Endothelial cell (in vitro differentiated cells): Measurements from ENCODE around the gene CREB3L1. TPM values are rescaled to one million over a fixed set of nuclear protein-coding genes. Genes with fewer than 3 reads are reported as not detected.
A peak's percentile ranks its signal among the peaks of the same experiment; 100 is the strongest.

ENCODE experiments used
- DNase-seq: peaks from one replicate; pipeline ENCODE4 v3.0.0; 2021; ENCODE audit warnings: low spot score
- H3K27ac Mint-ChIP-seq: one replicate; pipeline ENCODE4 v1.8.0; 2021; ENCODE audit warnings: mixed read lengths, inconsistent platforms; ENCODE audit not compliant: unreplicated experiment
- H3K27me3 Mint-ChIP-seq: one replicate; pipeline ENCODE4 v1.8.0; 2021; ENCODE audit warnings: mild to moderate bottlenecking, moderate library complexity, mixed read lengths, inconsistent platforms; ENCODE audit not compliant: unreplicated experiment
- H3K36me3 Mint-ChIP-seq: one replicate; pipeline ENCODE4 v1.8.0; 2021; ENCODE audit warnings: mild to moderate bottlenecking, low read depth, mixed read lengths, inconsistent platforms; ENCODE audit not compliant: unreplicated experiment
- H3K4me1 Mint-ChIP-seq: one replicate; pipeline ENCODE4 v1.8.0; 2021; ENCODE audit warnings: mild to moderate bottlenecking, mixed read lengths, inconsistent platforms; ENCODE audit not compliant: unreplicated experiment
- H3K4me3 Mint-ChIP-seq: one replicate; pipeline ENCODE4 v1.8.0; 2021; ENCODE audit warnings: mild to moderate bottlenecking, mixed read lengths, inconsistent platforms; ENCODE audit not compliant: unreplicated experiment
- H3K9me3 Mint-ChIP-seq: one replicate; pipeline ENCODE4 v1.8.0; 2021; ENCODE audit warnings: mixed read lengths, inconsistent platforms; ENCODE audit not compliant: unreplicated experiment
- total RNA-seq: library from RNA; stranded (reverse); fragmentation: NEBNext Ultra II Directional; extraction: Animal tissue kit (Norgen Biotek cat#: 25700); gene quantifications from one replicate; pipeline ENCODE4 v1.2.1, GENCODE V29; 2021; ENCODE audit not compliant: unreplicated experiment
- TF ChIP-seq, protein P1 (sequence below): fragments of 200-600 bp; sonication (generic); IDR thresholded peaks from one replicate; pipeline ENCODE4 v1.5.0; 2021; ENCODE audit warnings: antibody characterized with exemption; ENCODE audit not compliant: unreplicated experiment

Gene CREB3L1
- total RNA-seq, 1 donor from 2014 or later, result 21.6 TPM

DNA sequence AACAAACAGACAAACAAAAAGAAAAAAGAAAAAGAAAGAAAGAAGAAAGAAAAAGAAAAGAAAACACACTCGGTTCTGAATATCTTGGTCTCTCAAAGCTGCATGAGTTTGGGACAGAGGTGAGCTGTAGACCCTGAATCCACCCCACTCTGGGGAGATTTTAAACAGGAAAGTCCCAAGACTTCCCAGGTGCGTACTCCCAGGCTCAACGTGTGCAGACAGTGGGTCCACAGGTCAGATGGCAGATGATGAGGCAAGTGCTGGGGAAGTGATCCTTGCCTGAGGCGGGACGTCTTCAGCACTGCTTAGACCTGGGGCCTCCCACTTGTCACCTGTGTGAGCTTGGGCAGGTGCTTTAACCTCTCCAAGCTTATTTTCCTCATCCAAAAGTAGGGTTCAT is 9.3 kb downstream of the CREB3L1 start:
- Mint-ChIP-seq H3K9me3 (no peaks in the 10 kb centered on the region), H3K36me3 (peaks cover 7% of the 10 kb centered on the region), H3K4me3 (no peak overlapping the region), H3K27me3 (peaks cover 2% of the 10 kb centered on the region), H3K4me1 (peaks cover 6% of the 10 kb centered on the region), H3K27ac (no peak overlapping the region)
- DNase-seq, result no peak
- TF ChIP-seq, protein P1, sequence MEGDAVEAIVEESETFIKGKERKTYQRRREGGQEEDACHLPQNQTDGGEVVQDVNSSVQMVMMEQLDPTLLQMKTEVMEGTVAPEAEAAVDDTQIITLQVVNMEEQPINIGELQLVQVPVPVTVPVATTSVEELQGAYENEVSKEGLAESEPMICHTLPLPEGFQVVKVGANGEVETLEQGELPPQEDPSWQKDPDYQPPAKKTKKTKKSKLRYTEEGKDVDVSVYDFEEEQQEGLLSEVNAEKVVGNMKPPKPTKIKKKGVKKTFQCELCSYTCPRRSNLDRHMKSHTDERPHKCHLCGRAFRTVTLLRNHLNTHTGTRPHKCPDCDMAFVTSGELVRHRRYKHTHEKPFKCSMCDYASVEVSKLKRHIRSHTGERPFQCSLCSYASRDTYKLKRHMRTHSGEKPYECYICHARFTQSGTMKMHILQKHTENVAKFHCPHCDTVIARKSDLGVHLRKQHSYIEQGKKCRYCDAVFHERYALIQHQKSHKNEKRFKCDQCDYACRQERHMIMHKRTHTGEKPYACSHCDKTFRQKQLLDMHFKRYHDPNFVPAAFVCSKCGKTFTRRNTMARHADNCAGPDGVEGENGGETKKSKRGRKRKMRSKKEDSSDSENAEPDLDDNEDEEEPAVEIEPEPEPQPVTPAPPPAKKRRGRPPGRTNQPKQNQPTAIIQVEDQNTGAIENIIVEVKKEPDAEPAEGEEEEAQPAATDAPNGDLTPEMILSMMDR, result no peak

GRCh38 chr11:46288451-46288850 is 11.0 kb downstream of the CREB3L1 start:
- H3K27ac Mint-ChIP-seq, result no peak overlapping the region

DNA sequence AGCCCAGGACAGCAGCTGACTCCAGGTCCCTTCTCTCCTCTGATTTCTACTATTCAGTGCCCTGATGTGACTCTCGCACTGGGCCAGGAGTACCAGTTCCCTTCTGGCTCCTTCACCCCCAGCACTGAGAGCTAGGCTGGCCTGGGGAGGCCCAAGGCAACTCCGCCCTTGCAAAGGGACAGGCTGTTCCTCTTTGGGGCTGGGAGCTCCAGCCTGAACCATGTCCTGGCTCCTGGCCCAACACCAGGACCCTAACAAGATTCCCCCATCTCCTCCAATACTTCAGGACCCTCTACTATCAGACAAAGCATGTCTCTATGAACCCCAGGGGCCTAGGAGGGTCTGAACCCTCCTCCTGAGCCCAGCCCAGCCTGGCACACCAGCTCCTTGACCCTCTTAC is 12.5 kb downstream of the CREB3L1 start:
- DNase-seq, result no peak
- H3K27me3 Mint-ChIP-seq, result peaks cover 2% of the 10 kb centered on the region
- no peaks in the 10 kb centered on the region for H3K9me3 Mint-ChIP-seq
- peaks cover 4% of the 10 kb centered on the region for H3K4me1 Mint-ChIP-seq
- TF ChIP-seq, protein P1, result no peak
- peaks cover 4% of the 10 kb centered on the region for H3K36me3 Mint-ChIP-seq
- no peak overlapping the region for H3K27ac Mint-ChIP-seq
- no peak overlapping the region for H3K4me3 Mint-ChIP-seq

More at GRCh38 chr11:46288451-46288850, 11.0 kb downstream of the CREB3L1 start:
- Mint-ChIP-seq H3K36me3 (peaks cover 7% of the 10 kb centered on the region), H3K4me3 (no peak overlapping the region), H3K27me3 (no peaks in the 10 kb centered on the region), H3K9me3 (no peaks in the 10 kb centered on the region), H3K4me1 (peaks cover 4% of the 10 kb centered on the region)
- TF ChIP-seq, protein P1, result no peak
- DNase-seq, result no peak

DNA sequence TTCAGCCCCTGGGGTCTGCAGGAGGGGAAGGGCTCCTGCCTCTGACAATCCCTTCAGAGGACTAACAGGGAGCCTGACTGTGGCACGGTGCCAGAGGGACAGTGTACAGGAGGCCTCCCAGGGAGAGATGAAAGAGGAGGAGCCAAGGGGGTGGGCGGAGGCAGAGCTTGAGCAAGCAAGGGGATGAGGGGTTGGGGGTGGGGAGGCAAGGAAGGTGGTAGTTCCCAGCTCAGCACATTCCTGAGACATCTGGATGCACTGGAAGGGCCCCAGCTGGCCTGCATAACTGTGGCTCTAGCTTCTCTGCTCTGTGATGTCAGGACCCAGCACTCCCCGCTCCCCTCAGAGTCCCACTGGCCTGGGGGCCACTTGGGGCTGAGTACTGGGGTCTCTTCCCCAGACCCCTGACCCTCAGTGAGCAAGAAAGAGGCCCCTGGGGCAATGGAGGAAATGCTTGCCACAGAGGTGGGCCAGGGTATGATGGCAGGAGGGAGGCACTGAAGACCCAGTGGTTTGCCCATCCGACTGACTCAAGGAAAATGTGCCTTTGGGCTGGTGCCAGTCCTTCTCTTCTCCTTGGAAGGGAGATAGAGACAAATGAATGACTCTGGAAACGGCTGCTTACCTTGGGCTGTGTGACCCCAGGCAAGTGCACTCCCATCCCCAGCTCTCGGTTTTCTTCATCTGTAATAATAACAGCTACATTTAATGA is 13.3 kb downstream of the CREB3L1 start:
- Mint-ChIP-seq H3K4me1 (peaks cover 4% of the 10 kb centered on the region), H3K36me3 (peaks cover 4% of the 10 kb centered on the region), H3K4me3 (no peak overlapping the region), H3K27me3 (peaks cover 2% of the 10 kb centered on the region), H3K27ac (no peak overlapping the region), H3K9me3 (no peaks in the 10 kb centered on the region)
- DNase-seq, result peak; percentile 34
- TF ChIP-seq, protein P1, result no peak

- no peak overlapping the region for H3K27ac Mint-ChIP-seq
- H3K4me3 Mint-ChIP-seq, result no peak overlapping the region
- no peak for DNase-seq
- TF ChIP-seq, protein P1, result no peak
- peaks cover 4% of the 10 kb centered on the region for H3K36me3 Mint-ChIP-seq
- peaks cover 7% of the 10 kb centered on the region for H3K4me1 Mint-ChIP-seq
- H3K27me3 Mint-ChIP-seq, result peaks cover 4% of the 10 kb centered on the region
- H3K9me3 Mint-ChIP-seq, result no peaks in the 10 kb centered on the region
These were observed 14.1 kb downstream of the CREB3L1 start for GRCh38 chr11:46291441-46292150.
